ENCODE measurements around the gene GRPEL2. TPM values are rescaled to one million over a fixed set of nuclear protein-coding genes. Genes with fewer than 3 reads are reported as not detected.

Gene GRPEL2
- total RNA-seq, 1 experiment from 2014 or later, result 47.3 TPM

DNA sequence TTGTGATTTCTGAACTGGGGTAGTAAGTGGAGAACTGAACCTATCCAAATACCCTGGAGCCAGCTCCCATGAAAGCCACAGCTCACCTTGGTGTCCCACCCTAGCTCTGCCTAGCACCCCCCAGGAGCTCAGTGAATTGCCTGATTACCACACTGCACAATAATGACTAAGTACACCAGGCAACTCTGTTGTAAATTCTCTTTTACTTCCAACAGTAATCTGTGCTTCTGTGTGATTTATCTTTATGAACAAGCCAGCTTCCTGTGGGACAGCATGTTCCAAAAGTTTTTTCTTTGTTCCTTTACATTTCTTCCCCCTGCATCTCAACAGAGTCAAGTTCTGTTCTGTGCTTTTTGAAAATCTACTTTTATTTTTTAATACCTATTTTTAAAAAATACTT is 22.1 kb upstream of the GRPEL2 start:
- H3K9me3 ChIP-seq (ENCODE audit: control insufficient read depth, low read depth, low read length), result no peaks in the 10 kb centered on the region
- no peak overlapping the region for H2BK20ac ChIP-seq (ENCODE audit: low read depth, low read length, poor library complexity, severe bottlenecking)
- H3K4ac ChIP-seq (ENCODE audit: low read depth, low read length), result no peak overlapping the region
- no peak overlapping the region for H2BK12ac ChIP-seq (ENCODE audit: insufficient read length, low read depth, low read length)
- H3K56ac ChIP-seq (ENCODE audit: insufficient read length, low read depth, low read length), result no peak overlapping the region
- no peak overlapping the region for H4K5ac ChIP-seq (ENCODE audit: insufficient read length, low read depth, low read length)
- no peak overlapping the region for H3K14ac ChIP-seq (ENCODE audit: insufficient read depth, low read length)
- no peak overlapping the region for H2AFZ ChIP-seq (ENCODE audit: low read length)
- Mint-ChIP-seq H3K9me3 (no peaks in the 10 kb centered on the region), H3K27ac (no peak overlapping the region), H3K4me1 (peaks cover 6 to 8% of the 10 kb centered on the region in 2 experiments), H3K36me3 (ENCODE audit: insufficient read depth in 1 of 3, low read depth in 3 of 3) (no peaks in the 10 kb centered on the region), H3K4me3 (no peak overlapping the region), H3K27me3 (ENCODE audit: low read depth) (no peaks in the 10 kb centered on the region; the same call in 1 of the 2 replicates)
- no peak overlapping the region for H3K9ac ChIP-seq (ENCODE audit: extremely low read depth, insufficient read length, low read length)
- no peaks in the 10 kb centered on the region for H4K20me1 ChIP-seq (ENCODE audit: control insufficient read depth, insufficient read depth, insufficient read length)
- H3K4me2 ChIP-seq (ENCODE audit: insufficient read depth, insufficient read length, low read length), result no peak overlapping the region
- H3K23me2 ChIP-seq (ENCODE audit: insufficient read length, low read depth, low read length, poor library complexity, severe bottlenecking), result no peaks in the 10 kb centered on the region
- no peak overlapping the region for H2BK5ac ChIP-seq (ENCODE audit: insufficient read length, low read length)
- no peaks in the 10 kb centered on the region for H3K4me1 ChIP-seq (ENCODE audit: insufficient read depth, low read length)
- H3K18ac ChIP-seq (ENCODE audit: insufficient read length, low read depth, low read length), result no peak overlapping the region
- H2BK120ac ChIP-seq (ENCODE audit: low read depth, low read length, poor library complexity, severe bottlenecking), result no peak overlapping the region
- H4K91ac ChIP-seq (ENCODE audit: insufficient read length, low read depth, low read length), result no peak overlapping the region
- TF ChIP-seq, protein P1, sequence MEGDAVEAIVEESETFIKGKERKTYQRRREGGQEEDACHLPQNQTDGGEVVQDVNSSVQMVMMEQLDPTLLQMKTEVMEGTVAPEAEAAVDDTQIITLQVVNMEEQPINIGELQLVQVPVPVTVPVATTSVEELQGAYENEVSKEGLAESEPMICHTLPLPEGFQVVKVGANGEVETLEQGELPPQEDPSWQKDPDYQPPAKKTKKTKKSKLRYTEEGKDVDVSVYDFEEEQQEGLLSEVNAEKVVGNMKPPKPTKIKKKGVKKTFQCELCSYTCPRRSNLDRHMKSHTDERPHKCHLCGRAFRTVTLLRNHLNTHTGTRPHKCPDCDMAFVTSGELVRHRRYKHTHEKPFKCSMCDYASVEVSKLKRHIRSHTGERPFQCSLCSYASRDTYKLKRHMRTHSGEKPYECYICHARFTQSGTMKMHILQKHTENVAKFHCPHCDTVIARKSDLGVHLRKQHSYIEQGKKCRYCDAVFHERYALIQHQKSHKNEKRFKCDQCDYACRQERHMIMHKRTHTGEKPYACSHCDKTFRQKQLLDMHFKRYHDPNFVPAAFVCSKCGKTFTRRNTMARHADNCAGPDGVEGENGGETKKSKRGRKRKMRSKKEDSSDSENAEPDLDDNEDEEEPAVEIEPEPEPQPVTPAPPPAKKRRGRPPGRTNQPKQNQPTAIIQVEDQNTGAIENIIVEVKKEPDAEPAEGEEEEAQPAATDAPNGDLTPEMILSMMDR (conservative IDR thresholded peaks at IDR 0.05), result no peak
- H2BK15ac ChIP-seq (ENCODE audit: low read depth, low read length), result no peak overlapping the region
- no peak overlapping the region for H2AK5ac ChIP-seq (ENCODE audit: insufficient read length, low read length)
- no peak for DNase-seq
- no peak overlapping the region for H3K23ac ChIP-seq (ENCODE audit: insufficient read length, low read depth, low read length)
- no peak overlapping the region for H4K8ac ChIP-seq (replicated peaks; ENCODE audit: insufficient read length, low read depth, low read length)
- no peaks in the 10 kb centered on the region; the same call in 1 of the 2 replicates for H3K27me3 ChIP-seq (ENCODE audit: insufficient read depth, low read length)
- no peak overlapping the region for H3K27ac ChIP-seq (ENCODE audit: insufficient read length, low read depth, low read length)
- no peaks in the 10 kb centered on the region for H3K79me2 ChIP-seq (ENCODE audit: insufficient read depth, low read length)
- H3K79me1 ChIP-seq (ENCODE audit: insufficient read depth, low read depth, low read length, poor library complexity, severe bottlenecking), result no peaks in the 10 kb centered on the region
- H3T11ph ChIP-seq (ENCODE audit: low read length), result no peak overlapping the region

Data from H9 (cell line).